HepG2 (cell line): ENCODE data around the gene CRIP1. TPM values are rescaled to one million over a fixed set of nuclear protein-coding genes. Genes with fewer than 3 reads are reported as not detected.

Experiments
- KDM4B ChIP-seq: sonication (generic); formaldehyde crosslinking; IDR thresholded peaks from 2 replicates; pipeline ENCODE4 v1.4.0; 2020; ENCODE audit warnings: missing genetic modification reagents
- KLF11 ChIP-seq: IDR thresholded peaks from 2 replicates; pipeline ENCODE4 v1.6.1; 2016; ENCODE audit warnings: missing compliant biosample characterization
- MYPOP ChIP-seq: sonication (generic); formaldehyde crosslinking; IDR thresholded peaks from 2 replicates; pipeline ENCODE4 v1.8.1; 2023; ENCODE audit warnings: mild to moderate bottlenecking, moderate library complexity, missing genetic modification reagents
- NRL ChIP-seq: sonication (generic); formaldehyde crosslinking; IDR thresholded peaks from 2 replicates; pipeline ENCODE4 v1.5.0; 2020; ENCODE audit warnings: missing genetic modification reagents, mild to moderate bottlenecking, moderate library complexity, borderline replicate concordance
- POLR2AphosphoS5 ChIP-seq: IDR thresholded peaks from 2 replicates; pipeline ENCODE4 v1.6.1; 2012; ENCODE audit warnings: low read depth, low read length
- PPARG ChIP-seq: conservative IDR thresholded peaks from 2 replicates; pipeline ENCODE4 v1.6.1; 2016; ENCODE audit warnings: missing biosample characterization, missing genetic modification reagents
- PTBP1 ChIP-seq: fragments of 200-400 bp; formaldehyde crosslinking; IDR thresholded peaks from 2 replicates; pipeline ENCODE4 v1.6.1; 2018; ENCODE audit warnings: low read length, low read depth; ENCODE audit not compliant: poor library complexity, severe bottlenecking
- RAD51 ChIP-seq: fragments of 450-650 bp; IDR thresholded peaks from 2 replicates; pipeline ENCODE4 v1.6.1; 2016; ENCODE audit warnings: borderline replicate concordance
- SNAPC4 ChIP-seq: sonication (generic); formaldehyde crosslinking; IDR thresholded peaks from 2 replicates; pipeline ENCODE4 v1.4.0; 2020; ENCODE audit warnings: mild to moderate bottlenecking, missing genetic modification reagents
- TAF15 ChIP-seq: fragments of 200-400 bp; formaldehyde crosslinking; IDR thresholded peaks from one replicate; pipeline ENCODE4 v1.6.1; 2018; ENCODE audit warnings: mild to moderate bottlenecking, low read depth, low read length; ENCODE audit not compliant: poor library complexity, severe bottlenecking
- ZBTB25 ChIP-seq: IDR thresholded peaks from 2 replicates; pipeline ENCODE4 v1.6.1; 2018; ENCODE audit warnings: missing genetic modification reagents
- ZNF549 ChIP-seq: sonication (generic); formaldehyde crosslinking; IDR thresholded peaks from 2 replicates; pipeline ENCODE4 v1.5.0; 2020; ENCODE audit warnings: missing genetic modification reagents
- ZNF749 ChIP-seq: sonication (generic); formaldehyde crosslinking; IDR thresholded peaks from 2 replicates; pipeline ENCODE4 v1.8.0; 2022; ENCODE audit warnings: mild to moderate bottlenecking, missing genetic modification reagents, moderate library complexity, borderline replicate concordance
- polyA plus RNA-seq, 8 experiments: library from polyadenylated mRNA; depleted of rRNA in 3 of 8; stranded (reverse) in 7 of 8; unstranded in 1 of 8; fragments of >200 nt; fragmentation: Illumina TruSeq in 4 of 8; extraction: Trizol in 4 of 8; gene quantifications; 2 replicates each; pipeline versions ENCODE4 v1.2.1 to v1.2.3, GENCODE V29; 2011 to 2016; ENCODE audit warnings: low read depth in 4 of 8, missing spikeins in 1 of 8, mixed read lengths in 1 of 8; ENCODE audit not compliant: insufficient read depth in 1 of 8
- total RNA-seq, 5 experiments: library from RNA; depleted of rRNA; stranded (reverse); fragments of >200 nt; fragmentation: Illumina TruSeq; extraction: Trizol; gene quantifications; 2 replicates each; pipeline ENCODE4 v1.2.3, GENCODE V29; 2016; ENCODE audit warnings: low read depth in 1 of 5
- TF ChIP-seq, protein P1 (sequence below): sonication (generic); formaldehyde crosslinking; IDR thresholded peaks from 2 replicates; pipeline ENCODE4 v1.4.0; 2020; ENCODE audit warnings: mild to moderate bottlenecking, low read depth, missing genetic modification reagents
- TF ChIP-seq, protein P2 (sequence below): sonication (generic); formaldehyde crosslinking; IDR thresholded peaks from 2 replicates; pipeline ENCODE4 v1.4.0; 2020; ENCODE audit warnings: missing genetic modification reagents, borderline replicate concordance

CRIP1 gene
- total and polyA plus RNA-seq, 2 of the 13 experiments (the other 11 are each of a cell fraction or from before 2014, with no cell fraction given) = 53.9 to 59.5 TPM

DNA sequence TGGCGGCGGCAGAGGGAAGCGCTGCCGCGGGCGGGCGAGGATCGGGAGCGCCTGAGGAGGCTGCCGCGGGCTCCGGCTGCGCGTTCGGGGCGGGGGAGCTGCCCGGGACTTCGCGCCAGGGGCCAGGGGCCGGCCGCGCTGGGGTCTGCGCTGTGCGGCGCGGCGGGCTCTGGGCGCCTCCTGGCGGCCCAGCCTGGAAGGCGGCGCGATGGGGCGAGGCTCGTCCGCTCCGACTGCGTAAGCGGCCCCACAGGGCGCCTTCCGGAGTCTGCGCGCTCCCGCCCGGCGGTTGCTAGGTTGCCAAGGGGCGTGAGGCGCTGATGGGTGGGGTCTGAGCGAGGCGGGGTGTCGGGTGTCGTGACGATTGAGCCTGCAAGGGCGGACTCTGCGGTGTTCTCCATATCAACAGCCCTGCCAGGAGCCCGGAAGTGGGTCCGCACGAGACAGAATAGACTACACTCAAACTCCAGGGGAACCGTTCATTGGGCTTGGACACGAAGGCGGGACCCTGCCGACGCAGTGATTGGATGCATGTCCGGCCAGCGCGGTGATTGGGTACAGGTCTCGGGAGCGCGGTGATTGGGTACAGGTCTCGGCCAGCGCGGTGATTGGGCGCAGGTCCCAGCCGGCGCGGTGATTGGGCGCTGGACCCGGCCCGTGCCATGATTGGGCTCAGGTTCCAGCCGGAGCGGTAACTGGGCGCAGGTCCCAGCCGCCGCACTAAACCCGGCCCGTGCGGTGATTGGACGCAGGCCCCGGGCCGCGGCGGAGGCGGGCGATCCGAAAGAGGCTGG lies 4.1 kb downstream of the CRIP1 start, which contains the start of gene TEDC1 (continued):
- no peak for TF ChIP-seq SNAPC4
- peak; percentile 70 for TF ChIP-seq NRL (CRISPR knock-in tag)
- peak; percentile 93 for TF ChIP-seq MYPOP (CRISPR knock-in tag)
- TF ChIP-seq ZNF549 = no peak
- TF ChIP-seq RAD51 = no peak
- TF ChIP-seq, protein P1, sequence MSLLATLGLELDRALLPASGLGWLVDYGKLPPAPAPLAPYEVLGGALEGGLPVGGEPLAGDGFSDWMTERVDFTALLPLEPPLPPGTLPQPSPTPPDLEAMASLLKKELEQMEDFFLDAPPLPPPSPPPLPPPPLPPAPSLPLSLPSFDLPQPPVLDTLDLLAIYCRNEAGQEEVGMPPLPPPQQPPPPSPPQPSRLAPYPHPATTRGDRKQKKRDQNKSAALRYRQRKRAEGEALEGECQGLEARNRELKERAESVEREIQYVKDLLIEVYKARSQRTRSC (CRISPR knock-in tag) = no peak
- TF ChIP-seq PPARG = peak; percentile 14
- TF ChIP-seq, protein P2, sequence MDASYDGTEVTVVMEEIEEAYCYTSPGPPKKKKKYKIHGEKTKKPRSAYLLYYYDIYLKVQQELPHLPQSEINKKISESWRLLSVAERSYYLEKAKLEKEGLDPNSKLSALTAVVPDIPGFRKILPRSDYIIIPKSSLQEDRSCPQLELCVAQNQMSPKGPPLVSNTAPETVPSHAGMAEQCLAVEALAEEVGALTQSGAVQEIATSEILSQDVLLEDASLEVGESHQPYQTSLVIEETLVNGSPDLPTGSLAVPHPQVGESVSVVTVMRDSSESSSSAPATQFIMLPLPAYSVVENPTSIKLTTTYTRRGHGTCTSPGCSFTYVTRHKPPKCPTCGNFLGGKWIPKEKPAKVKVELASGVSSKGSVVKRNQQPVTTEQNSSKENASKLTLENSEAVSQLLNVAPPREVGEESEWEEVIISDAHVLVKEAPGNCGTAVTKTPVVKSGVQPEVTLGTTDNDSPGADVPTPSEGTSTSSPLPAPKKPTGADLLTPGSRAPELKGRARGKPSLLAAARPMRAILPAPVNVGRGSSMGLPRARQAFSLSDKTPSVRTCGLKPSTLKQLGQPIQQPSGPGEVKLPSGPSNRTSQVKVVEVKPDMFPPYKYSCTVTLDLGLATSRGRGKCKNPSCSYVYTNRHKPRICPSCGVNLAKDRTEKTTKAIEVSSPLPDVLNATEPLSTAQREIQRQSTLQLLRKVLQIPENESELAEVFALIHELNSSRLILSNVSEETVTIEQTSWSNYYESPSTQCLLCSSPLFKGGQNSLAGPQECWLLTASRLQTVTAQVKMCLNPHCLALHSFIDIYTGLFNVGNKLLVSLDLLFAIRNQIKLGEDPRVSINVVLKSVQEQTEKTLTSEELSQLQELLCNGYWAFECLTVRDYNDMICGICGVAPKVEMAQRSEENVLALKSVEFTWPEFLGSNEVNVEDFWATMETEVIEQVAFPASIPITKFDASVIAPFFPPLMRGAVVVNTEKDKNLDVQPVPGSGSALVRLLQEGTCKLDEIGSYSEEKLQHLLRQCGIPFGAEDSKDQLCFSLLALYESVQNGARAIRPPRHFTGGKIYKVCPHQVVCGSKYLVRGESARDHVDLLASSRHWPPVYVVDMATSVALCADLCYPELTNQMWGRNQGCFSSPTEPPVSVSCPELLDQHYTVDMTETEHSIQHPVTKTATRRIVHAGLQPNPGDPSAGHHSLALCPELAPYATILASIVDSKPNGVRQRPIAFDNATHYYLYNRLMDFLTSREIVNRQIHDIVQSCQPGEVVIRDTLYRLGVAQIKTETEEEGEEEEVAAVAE (CRISPR knock-in tag) = no peak
- no peak for TF ChIP-seq ZNF749 (CRISPR knock-in tag)
- peak; percentile 33 for TF ChIP-seq TAF15
- TF ChIP-seq PTBP1 = no peak
- peak; percentile 81; the same call in 1 of the 2 replicates for TF ChIP-seq KDM4B (CRISPR knock-in tag)
- 0 out of 2 replicates have a peak, but pooled peaks have one; percentile 57 for TF ChIP-seq ZBTB25 (CRISPR knock-in tag)
- TF ChIP-seq POLR2AphosphoS5 = 0 out of 2 replicates have a peak, but pooled peaks have one; percentile 41
- TF ChIP-seq KLF11 (CRISPR knock-in tag) = peak; percentile 65
